Neuronal stem cell (in vitro differentiated cells): ENCODE data around the gene STAC3.

Experiments
- DNase-seq: peaks from one replicate; pipeline ENCODE4 v3.0.0-alpha.2; 2013; ENCODE audit warnings: low spot score
- H2AFZ ChIP-seq: one replicate; pipeline ENCODE4 v1.6.1; 2013; ENCODE audit warnings: mild to moderate bottlenecking, low read length, inconsistent platforms
- H2AK5ac ChIP-seq: 2 replicates; pipeline ENCODE4 v1.6.1; 2013; ENCODE audit warnings: low read depth, mild to moderate bottlenecking, inconsistent platforms, low read length, moderate library complexity, mixed read lengths
- H2BK120ac ChIP-seq: 2 replicates; pipeline ENCODE4 v1.6.1; 2013; ENCODE audit warnings: low read depth, mild to moderate bottlenecking, inconsistent platforms, low read length, moderate library complexity, mixed read lengths
- H2BK12ac ChIP-seq: one replicate; pipeline ENCODE4 v1.6.1; 2013; ENCODE audit warnings: low read length, inconsistent platforms
- H2BK15ac ChIP-seq: 2 replicates; pipeline ENCODE4 v1.6.1; 2013; ENCODE audit warnings: mild to moderate bottlenecking, low read length, inconsistent platforms, mixed read lengths
- H2BK5ac ChIP-seq: one replicate; pipeline ENCODE4 v1.6.1; 2013; ENCODE audit warnings: inconsistent platforms, mild to moderate bottlenecking, low read length, moderate library complexity
- H3K14ac ChIP-seq: one replicate; pipeline ENCODE4 v1.6.1; 2013; ENCODE audit warnings: low read length, inconsistent platforms
- H3K18ac ChIP-seq: 2 replicates; pipeline ENCODE4 v1.6.1; 2013; ENCODE audit warnings: low read length, inconsistent platforms
- H3K23ac ChIP-seq: 2 replicates; pipeline ENCODE4 v1.6.1; 2013; ENCODE audit warnings: low read depth, mild to moderate bottlenecking, mixed read lengths, low read length, inconsistent platforms; ENCODE audit not compliant: poor library complexity
- H3K27ac ChIP-seq: replicated peaks from 3 replicates; pipeline ENCODE4 v1.5.1; 2013; ENCODE audit warnings: low read length, inconsistent platforms
- H3K27me3 ChIP-seq, 3 experiments: 2 replicates each; pipeline ENCODE4 v1.6.1; 2013; ENCODE audit warnings: low read length in 3 of 3, mild to moderate bottlenecking in 2 of 3, inconsistent platforms in 1 of 3, low read depth in 1 of 3, mixed read lengths in 1 of 3, moderate library complexity in 1 of 3; ENCODE audit not compliant: control insufficient read depth in 3 of 3, insufficient read depth in 3 of 3
- H3K36me3 ChIP-seq, 2 donors: replicated peaks in 1 of 2; 2 replicates each; pipeline ENCODE4 v1.6.1; 2013; ENCODE audit warnings: low read length in 2 of 2; ENCODE audit not compliant: control insufficient read depth in 2 of 2, insufficient read depth in 2 of 2
- H3K4ac ChIP-seq: 2 replicates; pipeline ENCODE4 v1.6.1; 2013; ENCODE audit warnings: inconsistent platforms, mild to moderate bottlenecking, low read length, moderate library complexity
- H3K4me1 ChIP-seq, 2 donors: 1 replicate in 1 of 2; 2 replicates in 1 of 2; pipeline ENCODE4 v1.6.1; 2013; ENCODE audit warnings: low read length in 2 of 2, low read depth in 1 of 2; ENCODE audit not compliant: control insufficient read depth in 2 of 2, insufficient read depth in 1 of 2
- H3K4me2 ChIP-seq: one replicate; pipeline ENCODE4 v1.6.1; 2013; ENCODE audit warnings: mild to moderate bottlenecking, low read length, inconsistent platforms; ENCODE audit not compliant: insufficient read depth, poor library complexity, severe bottlenecking
- H3K4me3 ChIP-seq, 2 donors: 2 replicates each; pipeline ENCODE4 v1.5.1; 2013; ENCODE audit warnings: low read length in 2 of 2, mild to moderate bottlenecking in 2 of 2, inconsistent platforms in 1 of 2, moderate library complexity in 1 of 2
- H3K79me1 ChIP-seq: one replicate; pipeline ENCODE4 v1.6.1; 2013; ENCODE audit warnings: low read depth, mild to moderate bottlenecking, inconsistent platforms, low read length, moderate library complexity
- H3K9ac ChIP-seq: one replicate; pipeline ENCODE4 v1.6.1; 2013; ENCODE audit warnings: mild to moderate bottlenecking, low read depth, low read length, inconsistent platforms; ENCODE audit not compliant: poor library complexity
- H3K9me3 ChIP-seq, 2 donors: replicated peaks in 1 of 2; 2 replicates each; pipeline versions ENCODE3 to v1.6.1; 2013; ENCODE audit warnings: low read length in 2 of 2, mild to moderate bottlenecking in 2 of 2, inconsistent platforms in 1 of 2, low read depth in 1 of 2, mixed read lengths in 1 of 2, moderate library complexity in 1 of 2; ENCODE audit not compliant: control insufficient read depth in 2 of 2, insufficient read depth in 1 of 2
- H4K8ac ChIP-seq: one replicate; pipeline ENCODE4 v1.6.1; 2013; ENCODE audit warnings: low read depth, mild to moderate bottlenecking, inconsistent platforms, low read length, moderate library complexity
- H4K91ac ChIP-seq: one replicate; pipeline ENCODE4 v1.6.1; 2013; ENCODE audit warnings: low read length, low read depth, mild to moderate bottlenecking, inconsistent platforms; ENCODE audit not compliant: poor library complexity
- WGBS, 2 donors: extraction: QIAGEN DNeasy Blood & Tissue Kit; methylation state at CpG; one replicate each; pipeline ENCODE4 v1.1.7; 2013; ENCODE audit warnings: missing lambda C conversion rate in 2 of 2, mixed read lengths in 1 of 2; ENCODE audit not compliant: insufficient read length in 2 of 2, insufficient replicate concordance in 1 of 2; ENCODE audit errors: extremely low coverage in 2 of 2; 5-methylcytosine and 5-hydroxymethylcytosine counted together

Gene STAC3

GRCh38 chr12:57261428-57261865 is 10.5 kb upstream of the STAC3 start:
- H2BK15ac ChIP-seq, result no peak overlapping the region
- H4K91ac ChIP-seq, result no peak overlapping the region
- no peak for DNase-seq
- no peak overlapping the region for H3K4me3 ChIP-seq
- no peak overlapping the region for H3K18ac ChIP-seq
- H3K36me3 ChIP-seq, result peaks cover 9 to 75% of the 10 kb centered on the region in 2 donors
- no peak overlapping the region for H3K4me2 ChIP-seq
- no peak overlapping the region for H3K27ac ChIP-seq
- H3K4me1 ChIP-seq, result peaks cover 7 to 10% of the 10 kb centered on the region in 2 donors
- no peak overlapping the region for H3K9ac ChIP-seq
- H2AFZ ChIP-seq, result no peak overlapping the region
- no peaks in the 10 kb centered on the region for H3K27me3 ChIP-seq
- H3K79me1 ChIP-seq, result no peaks in the 10 kb centered on the region
- no peak overlapping the region for H2BK5ac ChIP-seq
- H3K4ac ChIP-seq, result no peak overlapping the region
- H2BK120ac ChIP-seq, result no peak overlapping the region
- no peak overlapping the region for H2AK5ac ChIP-seq
- H3K14ac ChIP-seq, result no peak overlapping the region
- no peak overlapping the region for H4K8ac ChIP-seq
- no CpG with 5 or more reads among the region's 2 CpGs for WGBS, 2 donors
- no peaks in the 10 kb centered on the region for H3K9me3 ChIP-seq
- no peak overlapping the region for H3K23ac ChIP-seq
- H2BK12ac ChIP-seq, result no peak overlapping the region

GRCh38 chr12:57260366-57260765 is 9.4 kb upstream of the STAC3 start:
- Histone ChIP-seq H3K4me3 (no peak overlapping the region), H3K4me1 (peaks cover 7 to 10% of the 10 kb centered on the region in 2 donors), H3K23ac (no peak overlapping the region), H3K4me2 (no peak overlapping the region), H2AFZ (no peak overlapping the region), H3K9ac (no peak overlapping the region), H3K18ac (no peak overlapping the region), H3K4ac (no peak overlapping the region), H3K36me3 (peaks cover 14 to 79% of the 10 kb centered on the region in 2 donors), H3K14ac (no peak overlapping the region), H3K27me3 (no peaks in the 10 kb centered on the region), H2AK5ac (no peak overlapping the region), H2BK120ac (no peak overlapping the region), H2BK12ac (no peak overlapping the region), H3K9me3 (no peaks in the 10 kb centered on the region), H2BK15ac (no peak overlapping the region), H4K8ac (no peak overlapping the region), H2BK5ac (no peak overlapping the region), H3K27ac (no peak overlapping the region), H3K79me1 (no peaks in the 10 kb centered on the region), H4K91ac (no peak overlapping the region)
- no peak for DNase-seq
- WGBS, 2 donors, result no CpG with 5 or more reads among the region's 4 CpGs

- H3K79me1 ChIP-seq, result no peaks in the 10 kb centered on the region
- H3K27me3 ChIP-seq, result no peaks in the 10 kb centered on the region
- H2BK120ac ChIP-seq, result no peak overlapping the region
- H3K9me3 ChIP-seq, result no peaks in the 10 kb centered on the region
- H3K4me2 ChIP-seq, result no peak overlapping the region
- no peak overlapping the region for H2BK15ac ChIP-seq
- DNase-seq, result no peak
- H3K9ac ChIP-seq, result no peak overlapping the region
- no peak overlapping the region for H3K4me3 ChIP-seq
- no peak overlapping the region for H2AK5ac ChIP-seq
- no peak overlapping the region for H3K27ac ChIP-seq
- peaks cover 18 to 81% of the 10 kb centered on the region in 2 donors for H3K36me3 ChIP-seq
- no peak overlapping the region for H2BK12ac ChIP-seq
- H3K23ac ChIP-seq, result no peak overlapping the region
- no CpG with 5 or more reads among the region's 6 CpGs for WGBS, 2 donors
- H3K18ac ChIP-seq, result no peak overlapping the region
- no peak overlapping the region for H4K91ac ChIP-seq
- H3K4me1 ChIP-seq, result peaks cover 7 to 10% of the 10 kb centered on the region in 2 donors
- H2AFZ ChIP-seq, result no peak overlapping the region
- H3K4ac ChIP-seq, result no peak overlapping the region
- no peak overlapping the region for H2BK5ac ChIP-seq
- H4K8ac ChIP-seq, result no peak overlapping the region
- H3K14ac ChIP-seq, result no peak overlapping the region
Observed at GRCh38 chr12:57258977-57259970, 8.3 kb upstream of the STAC3 start.

GRCh38 chr12:57255916-57256315 is 4.9 kb upstream of the STAC3 start:
- peaks cover 16 to 67% of the 10 kb centered on the region in 2 donors for H3K36me3 ChIP-seq
- H2BK15ac ChIP-seq, result no peak overlapping the region
- no peak overlapping the region for H3K4me3 ChIP-seq
- H3K18ac ChIP-seq, result no peak overlapping the region
- H2AFZ ChIP-seq, result no peak overlapping the region
- H2BK5ac ChIP-seq, result no peak overlapping the region
- WGBS, 2 donors, result no CpG with 5 or more reads among the region's 6 CpGs
- H3K4me1 ChIP-seq, result peaks cover 0 to 7% of the 10 kb centered on the region in 2 donors
- no peak overlapping the region for H3K9ac ChIP-seq
- DNase-seq, result no peak
- no peaks in the 10 kb centered on the region for H3K9me3 ChIP-seq
- no peak overlapping the region for H2BK12ac ChIP-seq
- no peak overlapping the region for H4K91ac ChIP-seq
- H3K4me2 ChIP-seq, result no peak overlapping the region
- H3K4ac ChIP-seq, result no peak overlapping the region
- H2BK120ac ChIP-seq, result no peak overlapping the region
- H3K27ac ChIP-seq, result no peak overlapping the region
- H3K14ac ChIP-seq, result no peak overlapping the region
- H2AK5ac ChIP-seq, result no peak overlapping the region
- no peak overlapping the region for H4K8ac ChIP-seq
- no peak overlapping the region for H3K23ac ChIP-seq
- no peaks in the 10 kb centered on the region for H3K79me1 ChIP-seq
- H3K27me3 ChIP-seq, result no peaks in the 10 kb centered on the region
